ENCODE data around the gene PEX11A.
A peak's percentile ranks its signal among the peaks of the same experiment; 100 is the strongest.
"Not testable (repeated sequence)": the region's sequence is repeated elsewhere in the genome, so short reads cannot be mapped to it uniquely, and the experiment has no call there.

PEX11A gene

GRCh38 chr15:89690276-89691218 lies at the start of gene PEX11A, which contains the start of gene WDR93:
TSS of gene PEX11A (minus strand) at chr15:89690754. CDS start at chr15:89690632, 122 bp downstream.
TSS of gene WDR93 (plus strand) at chr15:89690811. CDS start at chr15:89701747, 10,936 bp downstream.
- peak; percentile 55 for DNase-seq

- peak; percentile 62 for DNase-seq
Measured at GRCh38 chr15:89740137-89740536, 49.6 kb upstream of the PEX11A start.

GRCh38 chr15:89735773-89736172 lies 45.2 kb upstream of the PEX11A start:
- no peak for DNase-seq

- DNase-seq = no peak
Measured at GRCh38 chr15:89732451-89733172, 42.1 kb upstream of the PEX11A start.

GRCh38 chr15:89731275-89731674 lies 40.7 kb upstream of the PEX11A start:
- DNase-seq = no peak

- DNase-seq = peak; percentile 29
Measured at GRCh38 chr15:89728254-89728653, 37.7 kb upstream of the PEX11A start.

- no peak for DNase-seq
Measured at GRCh38 chr15:89725064-89725463, 34.5 kb upstream of the PEX11A start.

- DNase-seq = no peak
Measured at GRCh38 chr15:89724621-89725020, 34.1 kb upstream of the PEX11A start.

- DNase-seq = no peak
Measured at GRCh38 chr15:89723031-89723430, 32.5 kb upstream of the PEX11A start.

- peak; percentile 73 for DNase-seq
Measured at GRCh38 chr15:89714775-89715174, 24.2 kb upstream of the PEX11A start.

- DNase-seq = no peak
Measured at GRCh38 chr15:89707577-89707976, 17.0 kb upstream of the PEX11A start.

- no peak for DNase-seq
Measured at GRCh38 chr15:89704411-89704810, 13.9 kb upstream of the PEX11A start.

- DNase-seq = no peak
Measured at GRCh38 chr15:89695198-89695597, 4.6 kb upstream of the PEX11A start.

- DNase-seq = no peak
Measured at GRCh38 chr15:89693696-89694095, 3.1 kb upstream of the PEX11A start.

- no peak for DNase-seq
Measured at GRCh38 chr15:89693091-89693490, 2.5 kb upstream of the PEX11A start.

GRCh38 chr15:89689930-89690275 lies 651 bp downstream of the PEX11A start:
- DNase-seq = not testable (repeated sequence)

- no peak for DNase-seq
Measured at GRCh38 chr15:89686522-89686921, 4.0 kb downstream of the PEX11A start.

GRCh38 chr15:89685995-89686394 lies 4.6 kb downstream of the PEX11A start:
- DNase-seq = no peak

GRCh38 chr15:89681146-89681545 lies 9.4 kb downstream of the PEX11A start:
- DNase-seq = no peak

GRCh38 chr15:89680282-89680873 lies 10.2 kb downstream of the PEX11A start:
- peak; percentile 5 for DNase-seq

- DNase-seq = no peak
Measured at GRCh38 chr15:89679212-89679611, 11.3 kb downstream of the PEX11A start, which contains the start of gene PLIN1. TSS of gene PLIN1 (minus strand) at chr15:89679367. CDS start at chr15:89677489, 1,878 bp downstream.

GRCh38 chr15:89677381-89677780 lies 13.2 kb downstream of the PEX11A start:
- no peak for DNase-seq

GRCh38 chr15:89675606-89676005 lies 14.9 kb downstream of the PEX11A start:
- peak; percentile 1 for DNase-seq
